Limb (tissue), 2 donors: ENCODE results near the gene LCA5.
"Not testable (repeated sequence)": the region's sequence is repeated elsewhere in the genome, so short reads cannot be mapped to it uniquely, and the experiment has no call there.

ENCODE experiments used
- DNase-seq, 2 donors: peaks; one replicate each; pipeline ENCODE4 v3.0.0-alpha.2; 2016; ENCODE audit errors: extremely low spot score in 2 of 2

Gene LCA5

GRCh38 chr6:79467716-79468115 lies 69.5 kb downstream of the LCA5 start:
- DNase-seq, result no peak

- peak in 1 of 2 donors; percentile 58 for DNase-seq
These were observed 70.9 kb downstream of the LCA5 start for GRCh38 chr6:79466207-79466834.

GRCh38 chr6:79465381-79465780 lies 71.8 kb downstream of the LCA5 start:
- no peak for DNase-seq

GRCh38 chr6:79463621-79464050 lies 73.6 kb downstream of the LCA5 start:
- no peak for DNase-seq

- DNase-seq, result no peak
These were observed 76.0 kb downstream of the LCA5 start for GRCh38 chr6:79461205-79461604.

GRCh38 chr6:79455446-79455845 lies 81.8 kb downstream of the LCA5 start:
- DNase-seq, result no peak

- DNase-seq, result no peak
These were observed 83.6 kb downstream of the LCA5 start for GRCh38 chr6:79453558-79454042.

GRCh38 chr6:79450984-79451383 lies 86.2 kb downstream of the LCA5 start:
- no peak for DNase-seq

GRCh38 chr6:79446006-79446405 lies 91.2 kb downstream of the LCA5 start:
- no peak for DNase-seq

- not testable (repeated sequence) for DNase-seq
These were observed 93.4 kb downstream of the LCA5 start for GRCh38 chr6:79443876-79444275.

GRCh38 chr6:79441192-79441591 lies 96.0 kb downstream of the LCA5 start:
- DNase-seq, result no peak

GRCh38 chr6:79440598-79440997 lies 96.6 kb downstream of the LCA5 start:
- DNase-seq, result no peak

- peak; percentile 56 to 80 for DNase-seq
These were observed 99.2 kb downstream of the LCA5 start for GRCh38 chr6:79438030-79438429.

GRCh38 chr6:79436241-79436640 lies 101.0 kb downstream of the LCA5 start:
- DNase-seq, result no peak

- no peak for DNase-seq
These were observed 101.5 kb downstream of the LCA5 start for GRCh38 chr6:79435746-79436145.
